Gastroesophageal sphincter (tissue), 4 donors: ENCODE data around the gene NKX1-2. TPM values are rescaled to one million over a fixed set of nuclear protein-coding genes. Genes with fewer than 3 reads are reported as not detected.

Experiments
- ATAC-seq: fragments of 150-250 bp; one replicate; pipeline ENCODE4 v1.9.1; 2016; ENCODE audit warnings: mild to moderate bottlenecking, moderate library complexity
- H3K27ac ChIP-seq, 4 donors: fragments of 200-600 bp; sonication (generic) in 3 of 4; 1 replicate in 3 of 4; 2 replicates in 1 of 4; pipeline ENCODE4 v1.5.1; 2016 to 2019
- H3K27me3 ChIP-seq: fragments of 200-600 bp; sonication (generic); one replicate; pipeline ENCODE4 v1.5.1; 2019
- H3K36me3 ChIP-seq, 2 donors: fragments of 200-600 bp; sonication (generic); one replicate each; pipeline ENCODE4 v1.5.1; 2019; ENCODE audit warnings: control low read depth in 1 of 2
- H3K4me1 ChIP-seq, 3 donors: fragments of 200-600 bp; sonication (generic); 1 replicate in 2 of 3; 2 replicates in 1 of 3; pipeline ENCODE4 v1.5.1; 2016 to 2019; ENCODE audit warnings: control low read depth in 2 of 3
- H3K4me3 ChIP-seq, 2 donors: fragments of 200-600 bp; sonication (generic); one replicate each; pipeline ENCODE4 v1.5.1; 2019; ENCODE audit warnings: mild to moderate bottlenecking in 1 of 2, moderate library complexity in 1 of 2
- H3K9me3 ChIP-seq, 3 donors: fragments of 200-600 bp; sonication (generic); one replicate each; pipeline ENCODE4 v1.5.1; 2017 to 2019; ENCODE audit warnings: control low read depth in 2 of 3
- EP300 ChIP-seq: sonication (generic); formaldehyde crosslinking; IDR thresholded peaks from one replicate; pipeline ENCODE4 v1.6.1; 2017; ENCODE audit warnings: antibody characterized with exemption, mild to moderate bottlenecking
- POLR2A ChIP-seq, 2 donors: fragments of 450-650 bp; IDR thresholded peaks; one replicate each; pipeline ENCODE4 v1.6.1; 2017; ENCODE audit warnings: antibody characterized with exemption in 2 of 2, mild to moderate bottlenecking in 2 of 2, moderate library complexity in 1 of 2
- POLR2AphosphoS5 ChIP-seq: sonication (generic); formaldehyde crosslinking; IDR thresholded peaks from one replicate; pipeline ENCODE4 v1.6.1; 2017; ENCODE audit warnings: antibody characterized with exemption
- WGBS, 2 donors: methylation state at CpG; one replicate each; pipeline ENCODE4 v1.1.5; 2018; ENCODE audit warnings: low coverage in 1 of 2; 5-methylcytosine and 5-hydroxymethylcytosine counted together
- total RNA-seq, 4 donors: library from RNA; depleted of rRNA; stranded (reverse); fragments of >200 nt; gene quantifications; one replicate each; pipeline ENCODE4 v1.1.0, GENCODE V29; 2016
- TF ChIP-seq, protein P1 (sequence below), 4 experiments: fragments of 200-600 bp in 2 of 4; fragments of 450-650 bp in 2 of 4; sonication (generic) in 1 of 4; IDR thresholded peaks; one replicate each; pipeline ENCODE4 v1.5.1; 2017 to 2019; ENCODE audit warnings: antibody characterized with exemption in 4 of 4, mild to moderate bottlenecking in 2 of 4, moderate library complexity in 2 of 4

The NKX1-2 gene
- total RNA-seq, 4 donors from 2014 or later: 0.12 TPM; not detected in 3

DNA sequence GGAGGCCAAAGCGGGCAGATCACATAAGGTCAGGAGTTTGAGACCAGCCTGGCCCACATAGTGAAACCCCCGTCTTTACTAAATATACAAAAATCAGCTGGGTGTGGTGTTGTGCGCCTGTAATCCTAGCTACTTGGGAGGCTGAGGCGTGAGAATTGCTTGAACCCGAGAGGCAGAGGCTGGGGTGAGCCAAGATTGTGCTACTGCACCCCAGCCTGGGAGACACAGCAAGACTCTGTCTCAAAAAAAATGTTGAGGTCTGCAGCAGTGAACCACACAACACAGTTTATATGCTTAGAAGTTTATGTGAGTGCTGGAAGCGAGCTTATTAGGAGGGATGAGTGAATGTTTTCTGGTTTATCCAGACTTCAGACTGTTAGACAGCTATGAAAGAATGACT, 22.2 kb upstream of the NKX1-2 start:
- Histone ChIP-seq H3K27me3 (no peaks in the 10 kb centered on the region), H3K27ac (no peak overlapping the region), H3K4me1 (no peaks in the 10 kb centered on the region), H3K4me3 (no peak overlapping the region), H3K9me3 (no peaks in the 10 kb centered on the region), H3K36me3 (no peaks in the 10 kb centered on the region)
- no peak for ATAC-seq
- 82 to 87% methylated on average over 1 to 6 of the region's 6 CpGs for WGBS, 2 donors
- no peak for TF ChIP-seq EP300
- TF ChIP-seq POLR2A (IDR thresholded peaks at IDR 0.05): no peak
- TF ChIP-seq POLR2AphosphoS5: no peak
- TF ChIP-seq, protein P1, sequence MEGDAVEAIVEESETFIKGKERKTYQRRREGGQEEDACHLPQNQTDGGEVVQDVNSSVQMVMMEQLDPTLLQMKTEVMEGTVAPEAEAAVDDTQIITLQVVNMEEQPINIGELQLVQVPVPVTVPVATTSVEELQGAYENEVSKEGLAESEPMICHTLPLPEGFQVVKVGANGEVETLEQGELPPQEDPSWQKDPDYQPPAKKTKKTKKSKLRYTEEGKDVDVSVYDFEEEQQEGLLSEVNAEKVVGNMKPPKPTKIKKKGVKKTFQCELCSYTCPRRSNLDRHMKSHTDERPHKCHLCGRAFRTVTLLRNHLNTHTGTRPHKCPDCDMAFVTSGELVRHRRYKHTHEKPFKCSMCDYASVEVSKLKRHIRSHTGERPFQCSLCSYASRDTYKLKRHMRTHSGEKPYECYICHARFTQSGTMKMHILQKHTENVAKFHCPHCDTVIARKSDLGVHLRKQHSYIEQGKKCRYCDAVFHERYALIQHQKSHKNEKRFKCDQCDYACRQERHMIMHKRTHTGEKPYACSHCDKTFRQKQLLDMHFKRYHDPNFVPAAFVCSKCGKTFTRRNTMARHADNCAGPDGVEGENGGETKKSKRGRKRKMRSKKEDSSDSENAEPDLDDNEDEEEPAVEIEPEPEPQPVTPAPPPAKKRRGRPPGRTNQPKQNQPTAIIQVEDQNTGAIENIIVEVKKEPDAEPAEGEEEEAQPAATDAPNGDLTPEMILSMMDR (IDR thresholded peaks at IDR 0.05): no peak

DNA sequence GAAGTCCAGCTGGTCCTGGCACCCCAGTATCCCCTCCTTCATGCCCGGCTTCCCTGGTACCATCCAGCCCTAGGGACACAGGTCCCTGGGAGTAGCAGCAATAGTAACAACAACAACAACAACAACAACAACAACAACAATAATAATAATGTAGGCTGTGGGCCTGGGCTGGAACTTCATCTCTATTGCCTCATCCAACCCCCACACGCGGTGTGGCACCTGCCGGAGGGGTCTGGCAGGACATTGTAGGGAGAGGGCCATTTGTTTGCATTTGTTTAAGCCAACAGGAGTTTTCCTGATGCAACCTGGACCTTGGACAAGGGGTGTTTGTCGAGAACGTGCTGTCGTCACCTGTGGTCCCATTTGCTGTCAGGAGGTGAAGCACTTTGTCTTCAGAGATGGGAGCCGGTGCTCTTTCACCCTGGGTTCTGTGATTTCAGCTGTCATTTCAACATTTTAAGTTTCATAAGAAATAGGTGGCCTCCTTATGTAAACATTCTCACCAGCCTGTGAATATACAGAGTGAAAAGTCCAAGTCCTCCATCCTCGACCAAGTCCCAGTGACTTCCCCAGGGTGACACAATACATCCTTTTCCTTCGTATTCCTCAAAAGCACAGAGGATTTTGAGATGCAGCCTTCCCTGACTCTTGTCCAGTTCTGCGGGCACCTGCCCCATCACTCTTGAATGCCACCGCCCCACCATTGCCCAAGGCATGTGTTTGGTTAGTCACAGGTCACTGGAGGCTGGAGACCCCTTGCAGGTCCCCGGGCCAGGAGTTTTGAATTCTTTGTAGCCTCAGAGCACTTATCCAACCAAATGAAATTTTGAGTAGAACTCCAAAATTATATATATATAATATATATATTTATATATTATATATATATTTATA, 21.0 kb upstream of the NKX1-2 start:
- Histone ChIP-seq H3K4me3 (no peak overlapping the region), H3K9me3 (no peaks in the 10 kb centered on the region), H3K36me3 (no peaks in the 10 kb centered on the region), H3K27ac (no peak overlapping the region), H3K4me1 (no peaks in the 10 kb centered on the region), H3K27me3 (no peaks in the 10 kb centered on the region)
- ATAC-seq: no peak
- 72 to 89% methylated on average over 5 to 11 of the region's 13 CpGs for WGBS, 2 donors
- TF ChIP-seq POLR2AphosphoS5 (no peak), EP300 (no peak), POLR2A (IDR thresholded peaks at IDR 0.05) (no peak)
- TF ChIP-seq, protein P1 (IDR thresholded peaks at IDR 0.05): no peak

GRCh38 chr10:124469956-124470484, 20.2 kb upstream of the NKX1-2 start:
- Histone ChIP-seq H3K27me3 (no peaks in the 10 kb centered on the region), H3K9me3 (no peaks in the 10 kb centered on the region), H3K27ac (no peak overlapping the region), H3K4me3 (no peak overlapping the region), H3K36me3 (no peaks in the 10 kb centered on the region), H3K4me1 (no peaks in the 10 kb centered on the region)
- no CpG with 5 or more reads among the region's 20 CpGs for WGBS, 2 donors
- TF ChIP-seq POLR2AphosphoS5 (no peak), POLR2A (IDR thresholded peaks at IDR 0.05) (no peak), EP300 (no peak)
- TF ChIP-seq, protein P1 (IDR thresholded peaks at IDR 0.05): no peak
- no peak for ATAC-seq

DNA sequence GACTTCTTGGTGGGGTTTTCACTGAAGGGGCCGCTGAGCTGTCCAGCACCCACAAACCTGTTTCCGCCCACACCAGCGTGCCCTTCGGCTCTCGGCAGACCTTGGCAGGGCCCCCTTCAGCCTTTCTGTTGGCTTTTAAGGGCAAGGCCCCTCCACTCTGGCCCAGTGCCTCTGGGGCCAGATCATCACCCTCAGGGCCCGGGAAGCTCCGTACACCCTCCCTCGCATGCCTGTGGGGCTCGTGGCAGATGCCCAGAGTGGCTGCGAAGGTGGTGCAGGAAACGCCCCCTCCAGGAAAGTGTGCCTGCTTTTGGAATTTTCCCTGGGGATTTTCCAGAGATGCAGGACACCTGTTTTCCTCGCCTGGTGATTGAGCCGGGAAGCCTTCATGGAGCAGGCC, 18.8 kb upstream of the NKX1-2 start:
- WGBS, 2 donors: 60 to 100% methylated on average over 1 of the region's 13 CpGs
- Histone ChIP-seq H3K27ac (peak overlapping the region in 1 of 4 donors; percentile 22), H3K27me3 (no peaks in the 10 kb centered on the region), H3K36me3 (no peaks in the 10 kb centered on the region), H3K9me3 (no peaks in the 10 kb centered on the region), H3K4me1 (no peaks in the 10 kb centered on the region), H3K4me3 (no peak overlapping the region)
- TF ChIP-seq EP300 (no peak), POLR2AphosphoS5 (no peak), POLR2A (IDR thresholded peaks at IDR 0.05) (no peak)
- TF ChIP-seq, protein P1 (IDR thresholded peaks at IDR 0.05): no peak
- ATAC-seq: no peak

DNA sequence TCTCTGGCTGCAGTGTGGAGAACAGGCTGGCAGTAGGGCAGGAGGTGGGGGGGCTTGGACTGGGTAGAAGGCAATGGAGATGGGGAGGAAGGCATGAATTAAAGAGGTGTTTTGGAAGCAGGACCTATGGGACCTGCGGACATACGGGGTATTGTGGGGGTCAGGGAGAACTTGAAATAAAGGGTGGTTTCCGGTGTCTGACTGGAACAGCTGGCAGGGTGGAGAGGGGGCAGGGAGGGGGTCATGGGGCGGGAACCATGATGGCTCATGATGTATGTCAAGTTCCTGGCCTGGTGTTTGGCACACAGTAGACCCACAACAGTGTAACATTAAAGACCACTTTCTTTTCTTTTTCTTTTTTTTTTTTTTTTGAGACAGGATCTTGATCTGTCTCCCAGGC, 17.3 kb upstream of the NKX1-2 start:
- no peak overlapping the region for H3K4me3 ChIP-seq
- 89 to 93% methylated on average over 4 of the region's 4 CpGs for WGBS, 2 donors

More for the DNA sequence above, 17.3 kb upstream of the NKX1-2 start:
- no peak for TF ChIP-seq POLR2AphosphoS5
- no peak for TF ChIP-seq EP300
- no peak for ATAC-seq
- Histone ChIP-seq H3K36me3 (no peaks in the 10 kb centered on the region), H3K27ac (no peak overlapping the region), H3K4me1 (peaks cover 0 to 6% (median 0%) of the 10 kb centered on the region in 3 donors), H3K27me3 (no peaks in the 10 kb centered on the region), H3K9me3 (no peaks in the 10 kb centered on the region)
